ENCODE results near the gene SELENOV.

- TF ChIP-seq CTCF (IDR thresholded peaks at IDR 0.05) (no peak), POLR2A (IDR thresholded peaks at IDR 0.05) (no peak)
These were observed 53.7 kb downstream of the SELENOV start for GRCh38 chr19:39568604-39569003.

Data from Peyer's patch (tissue), 4 donors.